22Rv1 (cell line): ENCODE measurements around the gene RPL27.

Experiments
- CTCF ChIP-seq: fragments of 450-650 bp; IDR thresholded peaks from 2 replicates; pipeline ENCODE4 v1.5.1; 2017; ENCODE audit warnings: mild to moderate bottlenecking
- ZFX ChIP-seq: fragments of 450-650 bp; IDR thresholded peaks from 2 replicates; pipeline ENCODE4 v1.6.1; 2017; ENCODE audit warnings: antibody characterized with exemption, borderline replicate concordance

GRCh38 chr17:42975265-42975664, 23.0 kb upstream of the RPL27 start:
- TF ChIP-seq CTCF (no peak), ZFX (no peak)
